GM21529 (cell line): Measurements from ENCODE around the gene WSCD1.

ENCODE experiments used
- ATAC-seq: cut with Tn5 transposase; IDR thresholded peaks from one replicate; pipeline ENCODE4 v1.9.1; 2021; ENCODE audit not compliant: unreplicated experiment

WSCD1 gene

DNA sequence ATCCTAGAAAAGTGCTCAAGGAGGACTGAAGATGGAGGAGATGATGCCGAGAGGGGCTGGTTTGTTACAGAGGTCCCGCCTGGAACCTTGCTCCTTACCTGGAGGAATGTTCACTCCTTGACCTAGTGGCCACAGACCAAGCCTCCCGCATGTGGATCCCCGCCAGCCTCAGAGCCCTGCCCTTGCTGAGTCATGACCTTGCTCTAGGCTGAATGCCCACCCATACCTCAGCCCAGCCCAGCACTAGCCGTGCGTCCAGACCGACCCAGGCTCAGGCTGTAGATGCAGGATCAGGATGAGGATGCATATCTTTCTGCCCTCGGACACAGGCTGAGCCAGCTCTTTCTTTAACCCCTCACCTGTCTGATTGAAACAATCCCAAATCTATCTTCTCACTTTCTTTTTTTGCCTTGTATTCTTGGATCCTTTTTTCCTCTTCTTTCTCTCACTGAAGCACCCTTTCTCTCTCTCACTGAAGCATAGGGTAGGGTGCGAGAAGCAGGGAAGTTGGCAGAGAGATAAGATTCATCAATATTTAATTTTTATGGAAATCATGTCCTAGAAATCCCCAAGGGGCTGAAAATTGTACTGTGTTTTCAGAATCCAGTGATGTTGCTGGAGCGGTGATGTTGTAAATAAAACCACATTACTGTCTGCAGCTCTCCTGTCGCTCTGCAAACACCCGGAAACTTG is 34.9 kb downstream of the WSCD1 start:
- no peak for ATAC-seq

GRCh38 chr17:6105649-6106007 is 35.4 kb downstream of the WSCD1 start:
- ATAC-seq: no peak

GRCh38 chr17:6106212-6106611 is 36.0 kb downstream of the WSCD1 start:
- ATAC-seq: no peak

GRCh38 chr17:6107791-6108190 is 37.6 kb downstream of the WSCD1 start:
- ATAC-seq: no peak

DNA sequence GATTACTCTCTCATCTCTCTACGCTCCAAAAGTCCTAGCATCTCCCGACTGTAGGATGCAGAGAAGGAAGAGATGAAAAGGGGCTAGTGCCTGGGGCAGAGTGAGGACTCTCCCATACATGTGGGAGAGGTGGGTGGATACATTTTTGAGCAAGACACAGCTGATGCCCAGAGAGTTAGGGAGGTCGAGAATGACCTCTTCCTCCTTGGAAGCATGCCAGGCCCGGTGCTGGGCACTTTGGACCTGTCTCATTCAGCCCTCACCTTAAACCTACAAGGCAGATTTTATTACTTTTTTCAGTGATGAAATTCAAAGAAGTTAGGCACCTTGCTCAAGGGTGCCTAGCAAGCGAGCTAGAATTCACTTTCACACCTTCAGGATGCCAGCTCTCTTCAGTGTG is 38.2 kb downstream of the WSCD1 start:
- no peak for ATAC-seq

- ATAC-seq: no peak
Measured at GRCh38 chr17:6108987-6109386, 38.8 kb downstream of the WSCD1 start.

GRCh38 chr17:6109536-6109935 is 39.4 kb downstream of the WSCD1 start:
- no peak for ATAC-seq

- ATAC-seq: no peak
Measured at GRCh38 chr17:6110088-6110487, 39.9 kb downstream of the WSCD1 start.

DNA sequence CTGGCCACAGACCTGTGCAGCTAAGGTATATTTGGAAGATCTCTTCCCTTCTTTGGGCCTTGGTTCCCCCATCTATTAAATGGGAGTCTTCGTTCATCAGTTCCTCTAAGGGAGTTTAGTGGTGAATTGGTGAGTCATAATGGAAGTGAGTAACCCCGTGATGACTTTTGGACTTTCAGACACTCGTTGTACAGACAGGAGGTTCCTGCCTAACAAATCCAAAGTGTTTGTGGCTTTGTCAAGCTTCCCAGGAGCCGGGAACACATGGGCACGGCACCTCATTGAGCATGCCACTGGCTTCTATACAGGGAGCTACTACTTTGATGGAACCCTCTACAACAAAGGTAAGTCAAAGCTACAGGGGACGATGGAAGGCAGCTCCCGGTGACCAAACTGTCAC is 40.4 kb downstream of the WSCD1 start:
- no peak for ATAC-seq

DNA sequence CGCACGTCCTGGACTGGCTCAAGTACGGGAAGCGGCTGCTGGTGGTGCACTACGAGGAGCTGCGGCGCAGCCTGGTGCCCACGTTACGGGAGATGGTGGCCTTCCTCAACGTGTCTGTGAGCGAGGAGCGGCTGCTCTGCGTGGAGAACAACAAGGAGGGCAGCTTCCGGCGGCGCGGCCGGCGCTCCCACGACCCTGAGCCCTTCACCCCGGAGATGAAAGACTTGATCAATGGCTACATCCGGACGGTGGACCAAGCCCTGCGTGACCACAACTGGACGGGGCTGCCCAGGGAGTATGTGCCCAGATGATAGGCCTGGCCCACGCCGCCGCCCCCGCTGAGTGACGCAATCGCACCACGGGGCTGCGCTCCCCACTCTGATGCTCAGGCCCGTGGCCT is 50.2 kb downstream of the WSCD1 start:
- ATAC-seq: no peak

- no peak for ATAC-seq
Measured at GRCh38 chr17:6124856-6125255, 54.7 kb downstream of the WSCD1 start.

DNA sequence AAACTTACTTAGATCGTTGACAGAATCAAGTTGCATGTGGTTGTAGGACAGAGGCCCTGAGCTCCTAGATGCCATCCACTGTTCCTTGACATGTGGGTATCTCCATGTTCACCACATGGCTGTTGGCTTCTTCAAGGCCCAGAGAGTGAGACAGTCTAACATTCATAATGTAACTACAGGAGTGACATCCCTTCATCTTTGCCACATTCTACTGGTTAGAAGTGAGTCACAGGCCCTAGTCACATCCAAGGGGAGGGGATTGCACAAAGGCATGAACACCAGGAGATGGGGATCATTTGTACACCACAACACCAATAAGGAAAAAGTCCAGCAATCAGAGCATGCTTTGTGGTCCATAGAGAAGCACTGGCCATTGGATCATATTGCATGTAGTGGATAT is 56.6 kb downstream of the WSCD1 start:
- ATAC-seq: no peak

DNA sequence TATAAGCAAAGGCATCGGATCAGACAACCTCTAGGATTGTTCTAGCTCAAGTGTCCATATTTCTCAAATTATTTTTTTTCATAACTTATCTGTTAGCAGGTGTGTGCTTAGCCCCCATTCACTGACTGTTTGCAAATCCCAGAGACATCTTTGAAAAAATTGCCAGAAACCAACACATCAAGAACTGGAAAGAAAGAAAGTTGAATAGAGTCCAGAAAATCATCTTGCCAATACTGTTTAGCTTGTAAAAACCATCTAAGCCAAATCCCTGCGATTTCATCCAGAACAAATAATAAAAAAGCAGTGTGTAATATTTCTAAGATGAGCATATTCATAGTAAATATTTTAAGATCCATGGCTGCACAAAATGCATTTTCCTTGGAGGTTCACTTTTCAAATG is 64.5 kb downstream of the WSCD1 start:
- no peak for ATAC-seq

- no peak for ATAC-seq
Measured at GRCh38 chr17:6135236-6135635, 65.1 kb downstream of the WSCD1 start.

- no peak for ATAC-seq
Measured at GRCh38 chr17:6135996-6136395, 65.8 kb downstream of the WSCD1 start.

DNA sequence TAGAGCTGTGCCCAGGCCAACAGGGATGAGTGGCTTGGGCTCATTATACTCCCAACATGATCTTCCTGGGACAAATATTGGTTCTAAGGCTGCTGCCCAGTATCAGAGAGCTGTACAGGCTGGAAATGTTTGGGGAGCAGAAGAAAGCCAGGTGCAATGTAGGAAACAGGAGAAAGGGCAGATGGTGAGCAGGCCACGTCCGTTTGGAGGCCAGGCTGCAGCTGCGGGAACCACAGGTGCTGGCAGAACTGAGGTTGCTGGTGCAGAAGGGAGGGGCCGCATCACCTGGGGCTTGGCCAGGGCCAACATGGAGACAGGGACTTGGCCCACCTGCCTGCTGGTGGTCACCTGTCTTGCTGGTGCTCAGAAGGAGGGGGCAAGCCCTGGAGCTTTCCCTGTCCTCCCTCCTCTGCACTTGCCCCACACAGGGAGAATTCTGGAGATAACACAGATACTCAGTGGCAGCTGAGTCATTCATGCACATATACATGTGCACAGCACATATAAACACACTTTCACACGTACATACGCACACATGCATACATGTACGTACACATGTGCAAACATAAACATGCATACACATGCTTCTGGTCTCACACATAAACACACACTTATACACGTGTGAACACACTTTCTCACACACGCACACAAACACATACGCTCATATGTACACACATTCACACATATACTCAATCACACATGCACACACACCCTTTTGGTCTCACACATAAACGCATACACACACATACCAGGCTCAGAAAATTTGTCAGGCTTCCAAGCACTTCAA is 67.7 kb downstream of the WSCD1 start:
- no peak for ATAC-seq

- ATAC-seq: no peak
Measured at GRCh38 chr17:6138761-6139446, 68.7 kb downstream of the WSCD1 start.

DNA sequence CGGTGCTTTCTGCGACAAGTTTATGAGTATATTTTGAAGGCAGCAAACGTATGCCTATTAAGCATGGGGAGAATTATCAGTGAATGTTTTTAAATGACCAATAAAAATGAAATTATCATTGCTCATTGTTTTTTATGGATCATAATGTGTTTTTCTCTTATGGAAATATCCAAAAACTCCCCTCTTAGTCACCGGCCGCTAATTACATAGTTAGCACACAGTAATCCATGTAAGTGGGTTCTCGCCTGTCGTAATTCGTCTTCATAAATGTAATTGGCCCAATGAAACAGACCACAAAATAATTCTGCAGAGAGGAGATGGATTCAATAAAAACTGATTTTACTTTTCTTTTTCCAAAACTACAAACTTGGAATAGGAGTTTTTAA is 69.3 kb downstream of the WSCD1 start:
- no peak for ATAC-seq

DNA sequence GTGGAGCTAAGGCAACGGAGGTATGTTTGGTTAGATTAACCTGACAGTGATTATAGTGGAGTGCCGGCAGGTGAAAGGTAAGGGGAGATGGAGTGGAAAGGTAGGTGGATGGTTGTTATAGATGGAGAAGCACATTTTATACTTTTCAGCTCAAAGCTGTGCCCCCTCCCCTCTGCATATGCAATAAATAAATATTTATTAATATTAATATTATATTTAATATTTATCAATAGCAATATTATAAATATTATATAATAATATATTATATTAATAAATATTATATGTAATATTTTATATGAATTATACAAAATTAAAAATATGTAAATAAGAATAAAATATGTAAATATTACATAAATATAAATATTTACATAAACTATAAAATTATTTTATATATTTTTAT is 70.0 kb downstream of the WSCD1 start:
- ATAC-seq: no peak

GRCh38 chr17:6140728-6141330 is 70.7 kb downstream of the WSCD1 start:
- ATAC-seq: no peak

- ATAC-seq: no peak
Measured at GRCh38 chr17:6142701-6143100, 72.5 kb downstream of the WSCD1 start.

DNA sequence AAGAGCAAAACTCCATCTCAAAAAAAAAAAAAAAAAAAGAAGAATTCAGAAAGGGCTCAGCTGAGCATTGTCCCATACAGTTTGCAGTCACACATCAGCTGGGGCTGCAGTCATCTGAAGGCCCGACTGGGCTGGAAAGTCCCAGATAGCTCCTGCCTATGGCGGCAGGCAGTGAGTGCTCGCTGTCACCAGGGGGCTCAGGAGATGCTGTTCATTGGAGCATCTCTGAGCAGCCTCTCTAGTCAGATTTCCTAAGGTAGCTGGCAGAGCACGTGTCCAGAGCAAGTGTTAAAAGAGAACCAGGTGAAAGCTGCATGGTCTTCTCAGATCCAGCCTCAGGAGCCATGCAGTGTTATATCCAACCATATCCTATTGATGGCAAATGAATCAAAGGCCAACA is 75.8 kb downstream of the WSCD1 start:
- no peak for ATAC-seq
